Activated CD4-positive, alpha-beta T cell treated with anti-CD3 and anti-CD28 coated beads, Interleukin-2, amount 50 U/mL, for 4 hours (primary cell): Measurements from ENCODE around the gene MCU.
"Not testable (repeated sequence)": the region's sequence is repeated elsewhere in the genome, so short reads cannot be mapped to it uniquely, and the experiment has no call there.

Experiments
- DNase-seq, 2 experiments: peaks; one replicate each; pipeline ENCODE4 v3.0.0-alpha.2; 2020

MCU gene

GRCh38 chr10:72688208-72688651, 3.7 kb upstream of the MCU start:
- no peak for DNase-seq

- DNase-seq: no peak
Measured at GRCh38 chr10:72689660-72690059, 2.3 kb upstream of the MCU start.

- no peak for DNase-seq
Measured at GRCh38 chr10:72690071-72690755, 1.7 kb upstream of the MCU start.

GRCh38 chr10:72691470-72691862, 477 bp upstream of the MCU start:
- DNase-seq: no peak

- no peak for DNase-seq
Measured at GRCh38 chr10:72692744-72692993, 726 bp downstream of the MCU start.

- DNase-seq: peak in 1 of 2 experiments; percentile 2
Measured at GRCh38 chr10:72692994-72693781, 1.2 kb downstream of the MCU start.

GRCh38 chr10:72694476-72695369, 2.8 kb downstream of the MCU start:
- DNase-seq: no peak

GRCh38 chr10:72695496-72695895, 3.6 kb downstream of the MCU start:
- DNase-seq: no peak

GRCh38 chr10:72697716-72698115, 5.8 kb downstream of the MCU start:
- DNase-seq: no peak

- not testable (repeated sequence) for DNase-seq
Measured at GRCh38 chr10:72702465-72702864, 10.5 kb downstream of the MCU start.

- no peak for DNase-seq
Measured at GRCh38 chr10:72702868-72703581, 11.1 kb downstream of the MCU start.

- DNase-seq: no peak
Measured at GRCh38 chr10:72704117-72704516, 12.2 kb downstream of the MCU start.

- DNase-seq: no peak
Measured at GRCh38 chr10:72709041-72709440, 17.1 kb downstream of the MCU start.

GRCh38 chr10:72712136-72712535, 20.2 kb downstream of the MCU start:
- DNase-seq: no peak

GRCh38 chr10:72719941-72720592, 28.1 kb downstream of the MCU start:
- DNase-seq: no peak

GRCh38 chr10:72720814-72721660, 29.1 kb downstream of the MCU start:
- DNase-seq: no peak

GRCh38 chr10:72727130-72727529, 35.2 kb downstream of the MCU start:
- no peak for DNase-seq

- DNase-seq: no peak
Measured at GRCh38 chr10:72728462-72728861, 36.5 kb downstream of the MCU start.

GRCh38 chr10:72729528-72729927, 37.6 kb downstream of the MCU start:
- no peak for DNase-seq

- no peak for DNase-seq
Measured at GRCh38 chr10:72730479-72730878, 38.5 kb downstream of the MCU start.

- no peak for DNase-seq
Measured at GRCh38 chr10:72731916-72732419, 40.0 kb downstream of the MCU start.
